Spinal cord (tissue), 10 donors: ENCODE data around the gene EHMT1. TPM values are rescaled to one million over a fixed set of nuclear protein-coding genes. Genes with fewer than 3 reads are reported as not detected.
"Not testable (repeated sequence)": the region's sequence is repeated elsewhere in the genome, so short reads cannot be mapped to it uniquely, and the experiment has no call there.

Experiments used
- DNase-seq, 6 donors: peaks; one replicate each; pipeline versions ENCODE4 v3.0.0 to v3.0.0-alpha.2; 2013 to 2015; ENCODE audit warnings: low spot score in 6 of 6, low read depth in 4 of 6
- H3K27ac ChIP-seq: one replicate; pipeline ENCODE4 v1.5.1; 2013; ENCODE audit warnings: low read depth, low read length, control low read depth
- H3K27me3 ChIP-seq: one replicate; pipeline ENCODE4 v1.6.1; 2013; ENCODE audit warnings: low read length; ENCODE audit not compliant: control insufficient read depth, insufficient read depth
- H3K36me3 ChIP-seq: one replicate; pipeline ENCODE4 v1.6.1; 2013; ENCODE audit warnings: low read length; ENCODE audit not compliant: control insufficient read depth, insufficient read depth
- H3K4me1 ChIP-seq: one replicate; pipeline ENCODE4 v1.6.1; 2013; ENCODE audit warnings: low read length; ENCODE audit not compliant: control insufficient read depth, insufficient read depth
- H3K4me3 ChIP-seq: one replicate; pipeline ENCODE4 v1.5.1; 2013; ENCODE audit warnings: low read depth, low read length, control low read depth
- H3K9me3 ChIP-seq: one replicate; pipeline ENCODE4 v1.6.1; 2013; ENCODE audit warnings: low read length; ENCODE audit not compliant: control insufficient read depth, insufficient read depth
- whole genome bisulfite sequencing: methylation state at CpG from one replicate; pipeline ENCODE4 v1.1.5; 2013; ENCODE audit warnings: missing lambda C conversion rate; ENCODE audit not compliant: insufficient coverage; 5-methylcytosine and 5-hydroxymethylcytosine counted together
- polyA plus RNA-seq, 2 donors: library from polyadenylated mRNA; unstranded; fragments of 120-200 nt; gene quantifications; one replicate each; pipeline ENCODE4 v1.2.1, GENCODE V29; 2013; ENCODE audit not compliant: insufficient read length in 2 of 2
- total RNA-seq, 2 donors: library from RNA; depleted of rRNA in 1 of 2; stranded (reverse); fragments of 120-200 nt in 1 of 2; fragments of >200 nt in 1 of 2; gene quantifications; one replicate each; pipeline versions ENCODE4 v1.2.3 to v1.2.4, GENCODE V29; 2013 to 2014
- donor health status: healthy.

The EHMT1 gene
- total and polyA plus RNA-seq, 4 donors: 35.8 to 86.2 (median 57.1) TPM

- no peaks in the 10 kb centered on the region for H3K9me3 ChIP-seq
- H3K4me1 ChIP-seq: peaks cover 5% of the 10 kb centered on the region
- H3K27me3 ChIP-seq: no peaks in the 10 kb centered on the region
- H3K27ac ChIP-seq: no peak overlapping the region
- no peak for DNase-seq
- 89% methylated on average over 3 of the region's 4 CpGs for WGBS
- H3K36me3 ChIP-seq: peaks cover 11% of the 10 kb centered on the region
- no peak overlapping the region for H3K4me3 ChIP-seq
Measured at GRCh38 chr9:137626464-137626863, 7.7 kb downstream of the EHMT1 start.

DNA sequence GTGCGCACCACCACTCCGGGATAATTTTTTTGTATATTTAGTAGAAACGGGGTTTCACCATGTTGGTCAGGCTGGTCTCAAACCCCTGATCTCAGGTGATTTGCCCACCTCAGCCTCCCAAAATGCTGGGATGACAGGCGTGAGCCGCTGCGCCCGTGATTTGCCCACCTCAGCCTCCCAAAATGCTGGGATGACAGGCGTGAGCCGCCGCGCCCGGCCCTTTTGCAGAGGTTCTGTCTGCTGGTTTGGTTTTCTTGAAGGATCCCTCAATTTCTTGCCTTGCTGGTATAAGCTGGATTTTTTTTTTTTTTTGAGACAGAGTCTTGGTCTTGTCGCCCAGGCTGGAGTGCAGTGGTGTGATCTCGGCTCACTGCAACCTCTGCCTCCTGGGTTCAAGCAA lies 8.6 kb downstream of the EHMT1 start:
- 93% methylated on average over 9 of the region's 14 CpGs for WGBS
- not testable (repeated sequence) for H3K4me3 ChIP-seq, H3K27ac ChIP-seq, H3K27me3 ChIP-seq, DNase-seq, H3K9me3 ChIP-seq, H3K4me1 ChIP-seq
- H3K36me3 ChIP-seq: peaks cover 10% of the 10 kb centered on the region

- peaks cover 2% of the 10 kb centered on the region for H3K36me3 ChIP-seq
- no peak overlapping the region for H3K4me3 ChIP-seq
- H3K27me3 ChIP-seq: no peaks in the 10 kb centered on the region
- DNase-seq: no peak
- H3K9me3 ChIP-seq: no peaks in the 10 kb centered on the region
- no peak overlapping the region for H3K27ac ChIP-seq
- 100% methylated on average over 1 of the region's 1 CpG for WGBS
- peaks cover 12% of the 10 kb centered on the region for H3K4me1 ChIP-seq
Measured at GRCh38 chr9:137630126-137630525, 11.3 kb downstream of the EHMT1 start.

GRCh38 chr9:137630679-137631078 lies 11.9 kb downstream of the EHMT1 start:
- WGBS: 86% methylated on average over 4 of the region's 4 CpGs
- Histone ChIP-seq H3K27me3 (no peaks in the 10 kb centered on the region), H3K9me3 (no peaks in the 10 kb centered on the region), H3K4me3 (no peak overlapping the region), H3K4me1 (peaks cover 12% of the 10 kb centered on the region), H3K36me3 (peaks cover 2% of the 10 kb centered on the region), H3K27ac (no peak overlapping the region)
- DNase-seq: no peak

DNA sequence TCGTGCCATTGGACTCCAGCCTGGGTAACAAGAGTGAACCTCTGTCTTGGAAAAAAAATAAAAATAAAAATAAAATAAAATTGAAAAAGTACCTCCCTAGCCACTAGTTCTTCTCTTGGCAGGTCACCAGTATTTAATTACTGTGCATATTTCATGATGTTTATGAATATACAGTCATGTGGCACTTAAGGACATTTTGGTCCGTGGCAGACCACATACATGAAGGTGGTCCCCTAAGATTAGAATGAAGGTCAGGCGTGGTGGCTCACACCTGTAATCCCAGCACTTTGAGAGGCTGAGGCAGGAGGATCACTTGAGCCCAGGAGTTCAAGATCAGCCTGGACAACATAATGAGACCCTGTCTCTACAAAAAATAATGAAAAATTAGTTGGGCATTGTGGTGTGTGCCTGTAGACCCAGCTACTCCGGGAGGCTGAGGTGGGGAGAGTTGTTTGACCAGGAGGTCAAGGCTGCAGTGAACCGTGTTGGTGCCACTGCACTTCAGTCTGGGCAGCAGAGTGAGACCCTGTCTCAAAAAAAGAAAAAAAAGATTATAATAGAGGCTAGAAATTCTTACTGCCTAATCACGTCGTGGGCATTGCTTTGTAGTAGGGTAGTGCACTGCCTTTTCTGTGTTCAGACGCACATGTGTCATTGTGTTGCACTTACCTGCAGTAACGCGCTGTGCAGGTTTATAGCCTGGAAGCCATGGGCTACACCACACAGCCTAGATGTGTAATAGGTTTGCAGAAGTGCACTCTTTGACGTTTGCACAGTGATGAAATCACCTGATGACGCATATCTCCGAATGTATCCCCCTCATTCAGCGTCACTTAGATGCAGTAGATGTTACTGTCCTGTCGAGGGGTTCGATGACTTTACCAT lies 12.8 kb downstream of the EHMT1 start:
- no peak for DNase-seq
- Histone ChIP-seq H3K4me1 (peaks cover 12% of the 10 kb centered on the region), H3K4me3 (no peak overlapping the region), H3K27ac (no peak overlapping the region), H3K27me3 (no peaks in the 10 kb centered on the region), H3K9me3 (no peaks in the 10 kb centered on the region), H3K36me3 (peaks cover 2% of the 10 kb centered on the region)
- WGBS: 94% methylated on average over 13 of the region's 16 CpGs

- DNase-seq: no peak
Measured at GRCh38 chr9:137632230-137633161, 13.7 kb downstream of the EHMT1 start.

DNA sequence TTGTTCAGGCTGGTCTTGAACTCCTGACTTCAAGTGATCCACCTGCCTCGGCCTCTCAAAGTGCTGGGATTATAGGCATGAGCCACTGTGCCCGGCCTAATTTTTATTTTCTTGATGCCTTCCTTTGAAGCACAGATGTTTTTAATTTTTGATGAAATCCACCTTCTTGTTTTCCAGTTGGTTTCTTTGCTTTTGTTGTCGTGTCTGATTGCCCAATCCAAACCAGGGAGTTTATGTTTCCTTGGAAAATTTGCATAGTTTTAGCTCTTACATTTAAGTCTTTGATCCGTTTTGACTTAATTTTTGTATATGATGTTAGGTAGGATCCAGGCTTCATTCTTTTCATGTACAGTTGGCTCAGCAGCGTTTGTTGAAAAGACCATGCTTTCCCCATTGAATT lies 15.2 kb downstream of the EHMT1 start:
- peaks cover 4% of the 10 kb centered on the region for H3K36me3 ChIP-seq
- H3K27me3 ChIP-seq: no peaks in the 10 kb centered on the region
- 83% methylated on average over 4 of the region's 5 CpGs for WGBS
- H3K27ac ChIP-seq: no peak overlapping the region
- no peak for DNase-seq
- peaks cover 7% of the 10 kb centered on the region for H3K4me1 ChIP-seq
- no peak overlapping the region for H3K4me3 ChIP-seq
- H3K9me3 ChIP-seq: no peaks in the 10 kb centered on the region

More at GRCh38 chr9:137632230-137633161, 13.7 kb downstream of the EHMT1 start:
- Histone ChIP-seq H3K9me3 (no peaks in the 10 kb centered on the region), H3K27ac (no peak overlapping the region), H3K27me3 (no peaks in the 10 kb centered on the region), H3K4me3 (no peak overlapping the region), H3K4me1 (peaks cover 12% of the 10 kb centered on the region), H3K36me3 (peaks cover 2% of the 10 kb centered on the region)
- 79% methylated on average over 12 of the region's 23 CpGs for WGBS

- Histone ChIP-seq H3K9me3 (no peaks in the 10 kb centered on the region), H3K4me1 (no peaks in the 10 kb centered on the region), H3K4me3 (no peak overlapping the region), H3K27me3 (no peaks in the 10 kb centered on the region), H3K36me3 (peaks cover 20% of the 10 kb centered on the region), H3K27ac (no peak overlapping the region)
- DNase-seq: no peak
- WGBS: 91% methylated on average over 4 of the region's 6 CpGs
Measured at GRCh38 chr9:137638680-137639079, 19.9 kb downstream of the EHMT1 start.

DNA sequence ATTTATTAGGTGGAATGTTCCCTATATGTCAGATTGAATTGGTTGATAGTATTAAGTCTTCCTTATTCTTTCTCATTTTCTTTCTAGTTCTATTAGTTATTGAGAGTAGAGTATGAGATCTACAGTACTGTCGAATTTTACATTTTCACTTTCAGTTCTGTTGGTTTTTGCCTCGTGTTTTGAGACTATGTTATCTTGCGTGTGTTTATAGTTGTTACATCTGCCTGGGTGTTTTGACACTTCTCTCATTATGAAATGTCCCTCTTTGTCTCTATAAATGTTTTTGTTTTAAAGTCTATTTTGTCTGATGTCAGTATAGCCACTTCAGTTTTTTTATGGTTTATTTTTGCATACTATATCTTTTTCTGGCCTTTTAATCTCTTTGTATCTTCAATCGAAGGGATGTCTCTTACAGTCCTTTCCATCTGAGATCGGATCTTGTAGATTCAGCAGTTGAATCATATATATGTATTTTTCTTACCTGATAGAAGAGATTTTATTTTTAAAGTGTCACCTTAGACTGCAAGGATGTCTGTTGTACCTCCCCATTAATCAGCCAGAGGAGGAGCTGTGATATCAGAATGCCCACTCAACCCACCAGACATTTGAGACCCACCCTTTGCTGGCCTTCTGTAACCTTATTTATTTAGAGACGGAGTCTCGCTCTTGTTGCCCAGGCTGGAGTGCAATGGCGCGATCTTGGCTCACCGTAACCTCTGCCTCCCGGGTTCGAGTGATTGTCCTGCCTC lies 20.7 kb downstream of the EHMT1 start:
- WGBS: 98% methylated on average over 5 of the region's 12 CpGs
- no peak overlapping the region for H3K27ac ChIP-seq

More for the DNA sequence above, 20.7 kb downstream of the EHMT1 start:
- Histone ChIP-seq H3K27me3 (no peaks in the 10 kb centered on the region), H3K4me1 (no peaks in the 10 kb centered on the region), H3K4me3 (no peak overlapping the region), H3K9me3 (no peaks in the 10 kb centered on the region), H3K36me3 (peaks cover 22% of the 10 kb centered on the region)
- DNase-seq: no peak
